ENCODE measurements around the gene MESP2. TPM values are rescaled to one million over a fixed set of nuclear protein-coding genes. Genes with fewer than 3 reads are reported as not detected.
"Not testable (repeated sequence)": the region's sequence is repeated elsewhere in the genome, so short reads cannot be mapped to it uniquely, and the experiment has no call there.

Gene MESP2
- total and polyA plus RNA-seq, 2 donors, result 0.16 to 0.19 TPM

- Histone ChIP-seq H3K36me3 (ENCODE audit: control insufficient read depth in 2 of 2, insufficient read depth in 2 of 2, low read length in 1 of 2) (no peaks in the 10 kb centered on the region), H3K4me3 (ENCODE audit: low read length in 2 of 2) (no peak overlapping the region), H3K27ac (ENCODE audit: low read depth in 1 of 2, low read length in 1 of 2) (no peak overlapping the region), H3K27me3 (ENCODE audit: control insufficient read depth in 2 of 2, insufficient read depth in 1 of 2, low read length in 1 of 2) (peaks cover 6 to 22% of the 10 kb centered on the region in 2 donors), H3K9me3 (ENCODE audit: control insufficient read depth in 2 of 2, insufficient read depth in 1 of 2, low read length in 1 of 2) (peaks cover 0 to 2% of the 10 kb centered on the region in 2 donors), H3K4me1 (ENCODE audit: control insufficient read depth in 2 of 2, insufficient read depth in 2 of 2, low read length in 2 of 2) (peaks cover 0 to 3% of the 10 kb centered on the region in 2 donors)
- no peak for DNase-seq (ENCODE audit: low read depth in 6 of 9, low spot score in 9 of 9)
- 94% methylated on average over 15 of the region's 15 CpGs for WGBS
Observed at GRCh38 chr15:89781891-89782618, 5.9 kb downstream of the MESP2 start.

- not testable (repeated sequence) for DNase-seq (ENCODE audit: low read depth in 6 of 9, low spot score in 9 of 9); H3K36me3 ChIP-seq (ENCODE audit: control insufficient read depth in 2 of 2, insufficient read depth in 2 of 2, low read length in 1 of 2); H3K9me3 ChIP-seq (ENCODE audit: control insufficient read depth in 2 of 2, insufficient read depth in 1 of 2, low read length in 1 of 2); H3K4me1 ChIP-seq (ENCODE audit: control insufficient read depth in 2 of 2, insufficient read depth in 2 of 2, low read length in 2 of 2); H3K27ac ChIP-seq (ENCODE audit: low read depth in 1 of 2, low read length in 1 of 2); H3K4me3 ChIP-seq (ENCODE audit: low read length in 2 of 2)
- WGBS, result 97% methylated on average over 9 of the region's 9 CpGs
- peaks cover 3 to 17% of the 10 kb centered on the region in 2 donors for H3K27me3 ChIP-seq (ENCODE audit: control insufficient read depth in 2 of 2, insufficient read depth in 1 of 2, low read length in 1 of 2)
Observed at GRCh38 chr15:89782619-89782950, 6.5 kb downstream of the MESP2 start.

- no peaks in the 10 kb centered on the region for H3K36me3 ChIP-seq (ENCODE audit: control insufficient read depth in 2 of 2, insufficient read depth in 2 of 2, low read length in 1 of 2)
- H3K4me1 ChIP-seq (ENCODE audit: control insufficient read depth in 2 of 2, insufficient read depth in 2 of 2, low read length in 2 of 2), result peaks cover 0 to 3% of the 10 kb centered on the region in 2 donors
- H3K9me3 ChIP-seq (ENCODE audit: control insufficient read depth in 2 of 2, insufficient read depth in 1 of 2, low read length in 1 of 2), result no peaks in the 10 kb centered on the region
- no peak overlapping the region for H3K27ac ChIP-seq (ENCODE audit: low read depth in 1 of 2, low read length in 1 of 2)
- WGBS, result 95% methylated on average over 14 of the region's 14 CpGs
- H3K27me3 ChIP-seq (ENCODE audit: control insufficient read depth in 2 of 2, insufficient read depth in 1 of 2, low read length in 1 of 2), result peaks cover 0 to 10% of the 10 kb centered on the region in 2 donors
- DNase-seq (ENCODE audit: low read depth in 6 of 9, low spot score in 9 of 9), result no peak
- H3K4me3 ChIP-seq (ENCODE audit: low read length in 2 of 2), result no peak overlapping the region
Observed at GRCh38 chr15:89783111-89783860, 7.2 kb downstream of the MESP2 start.

- Histone ChIP-seq H3K27me3 (ENCODE audit: control insufficient read depth in 2 of 2, insufficient read depth in 1 of 2, low read length in 1 of 2) (peaks cover 0 to 4% of the 10 kb centered on the region in 2 donors), H3K9me3 (ENCODE audit: control insufficient read depth in 2 of 2, insufficient read depth in 1 of 2, low read length in 1 of 2) (no peaks in the 10 kb centered on the region), H3K36me3 (ENCODE audit: control insufficient read depth in 2 of 2, insufficient read depth in 2 of 2, low read length in 1 of 2) (no peaks in the 10 kb centered on the region), H3K4me1 (ENCODE audit: control insufficient read depth in 2 of 2, insufficient read depth in 2 of 2, low read length in 2 of 2) (peaks cover 0 to 3% of the 10 kb centered on the region in 2 donors), H3K27ac (ENCODE audit: low read depth in 1 of 2, low read length in 1 of 2) (no peak overlapping the region), H3K4me3 (ENCODE audit: low read length in 2 of 2) (no peak overlapping the region)
- DNase-seq (ENCODE audit: low read depth in 6 of 9, low spot score in 9 of 9), result no peak
- 95% methylated on average over 15 of the region's 15 CpGs for WGBS
Observed at GRCh38 chr15:89783861-89784685, 7.9 kb downstream of the MESP2 start.

GRCh38 chr15:89784686-89784960, 8.5 kb downstream of the MESP2 start:
- WGBS, result 96% methylated on average over 7 of the region's 7 CpGs
- H3K9me3 ChIP-seq (ENCODE audit: control insufficient read depth in 2 of 2, insufficient read depth in 1 of 2, low read length in 1 of 2), result no peaks in the 10 kb centered on the region
- H3K4me3 ChIP-seq (ENCODE audit: low read length in 2 of 2), result no peak overlapping the region
- H3K27me3 ChIP-seq (ENCODE audit: control insufficient read depth in 2 of 2, insufficient read depth in 1 of 2, low read length in 1 of 2), result peaks cover 0 to 4% of the 10 kb centered on the region in 2 donors
- H3K36me3 ChIP-seq (ENCODE audit: control insufficient read depth in 2 of 2, insufficient read depth in 2 of 2, low read length in 1 of 2), result no peaks in the 10 kb centered on the region
- H3K27ac ChIP-seq (ENCODE audit: low read depth in 1 of 2, low read length in 1 of 2), result no peak overlapping the region
- DNase-seq (ENCODE audit: low read depth in 6 of 9, low spot score in 9 of 9), result no peak
- peaks cover 0 to 3% of the 10 kb centered on the region in 2 donors for H3K4me1 ChIP-seq (ENCODE audit: control insufficient read depth in 2 of 2, insufficient read depth in 2 of 2, low read length in 2 of 2)

GRCh38 chr15:89785064-89785773, 9.1 kb downstream of the MESP2 start:
- DNase-seq (ENCODE audit: low read depth in 6 of 9, low spot score in 9 of 9), result no peak
- peaks cover 0 to 4% of the 10 kb centered on the region in 2 donors for H3K27me3 ChIP-seq (ENCODE audit: control insufficient read depth in 2 of 2, insufficient read depth in 1 of 2, low read length in 1 of 2)
- 97% methylated on average over 13 of the region's 13 CpGs for WGBS
- peaks cover 0 to 3% of the 10 kb centered on the region in 2 donors for H3K4me1 ChIP-seq (ENCODE audit: control insufficient read depth in 2 of 2, insufficient read depth in 2 of 2, low read length in 2 of 2)
- no peak overlapping the region for H3K4me3 ChIP-seq (ENCODE audit: low read length in 2 of 2)
- no peaks in the 10 kb centered on the region for H3K9me3 ChIP-seq (ENCODE audit: control insufficient read depth in 2 of 2, insufficient read depth in 1 of 2, low read length in 1 of 2)
- H3K36me3 ChIP-seq (ENCODE audit: control insufficient read depth in 2 of 2, insufficient read depth in 2 of 2, low read length in 1 of 2), result no peaks in the 10 kb centered on the region
- H3K27ac ChIP-seq (ENCODE audit: low read depth in 1 of 2, low read length in 1 of 2), result no peak overlapping the region

- H3K9me3 ChIP-seq (ENCODE audit: control insufficient read depth in 2 of 2, insufficient read depth in 1 of 2, low read length in 1 of 2), result no peaks in the 10 kb centered on the region
- peaks cover 0 to 3% of the 10 kb centered on the region in 2 donors for H3K4me1 ChIP-seq (ENCODE audit: control insufficient read depth in 2 of 2, insufficient read depth in 2 of 2, low read length in 2 of 2)
- no peak overlapping the region for H3K27ac ChIP-seq (ENCODE audit: low read depth in 1 of 2, low read length in 1 of 2)
- no peak for DNase-seq (ENCODE audit: low read depth in 6 of 9, low spot score in 9 of 9)
- no peaks in the 10 kb centered on the region for H3K36me3 ChIP-seq (ENCODE audit: control insufficient read depth in 2 of 2, insufficient read depth in 2 of 2, low read length in 1 of 2)
- peaks cover 0 to 2% of the 10 kb centered on the region in 2 donors for H3K27me3 ChIP-seq (ENCODE audit: control insufficient read depth in 2 of 2, insufficient read depth in 1 of 2, low read length in 1 of 2)
- no peak overlapping the region for H3K4me3 ChIP-seq (ENCODE audit: low read length in 2 of 2)
Observed at GRCh38 chr15:89785774-89786140, 9.6 kb downstream of the MESP2 start.

GRCh38 chr15:89787944-89788343, 11.8 kb downstream of the MESP2 start:
- no peaks in the 10 kb centered on the region for H3K4me1 ChIP-seq (ENCODE audit: control insufficient read depth in 2 of 2, insufficient read depth in 2 of 2, low read length in 2 of 2)
- DNase-seq (ENCODE audit: low read depth in 6 of 9, low spot score in 9 of 9), result no peak
- H3K4me3 ChIP-seq (ENCODE audit: low read length in 2 of 2), result no peak overlapping the region
- H3K27ac ChIP-seq (ENCODE audit: low read depth in 1 of 2, low read length in 1 of 2), result no peak overlapping the region
- H3K27me3 ChIP-seq (ENCODE audit: control insufficient read depth in 2 of 2, insufficient read depth in 1 of 2, low read length in 1 of 2), result no peaks in the 10 kb centered on the region
- 97% methylated on average over 3 of the region's 3 CpGs for WGBS
- no peaks in the 10 kb centered on the region for H3K36me3 ChIP-seq (ENCODE audit: control insufficient read depth in 2 of 2, insufficient read depth in 2 of 2, low read length in 1 of 2)
- H3K9me3 ChIP-seq (ENCODE audit: control insufficient read depth in 2 of 2, insufficient read depth in 1 of 2, low read length in 1 of 2), result no peaks in the 10 kb centered on the region

Measured in thymus (tissue), 11 donors.